Panc1 (cell line): ENCODE data around the gene ADH5.

Source experiments
- POLR2AphosphoS5 ChIP-seq: IDR thresholded peaks from 2 replicates; pipeline ENCODE4 v1.6.1; 2012; ENCODE audit warnings: mild to moderate bottlenecking, low read depth, low read length, moderate library complexity
- TF ChIP-seq, protein P1 (sequence below): fragments of 450-650 bp; IDR thresholded peaks from 2 replicates; pipeline ENCODE4 v1.5.1; 2017; ENCODE audit warnings: mild to moderate bottlenecking

DNA sequence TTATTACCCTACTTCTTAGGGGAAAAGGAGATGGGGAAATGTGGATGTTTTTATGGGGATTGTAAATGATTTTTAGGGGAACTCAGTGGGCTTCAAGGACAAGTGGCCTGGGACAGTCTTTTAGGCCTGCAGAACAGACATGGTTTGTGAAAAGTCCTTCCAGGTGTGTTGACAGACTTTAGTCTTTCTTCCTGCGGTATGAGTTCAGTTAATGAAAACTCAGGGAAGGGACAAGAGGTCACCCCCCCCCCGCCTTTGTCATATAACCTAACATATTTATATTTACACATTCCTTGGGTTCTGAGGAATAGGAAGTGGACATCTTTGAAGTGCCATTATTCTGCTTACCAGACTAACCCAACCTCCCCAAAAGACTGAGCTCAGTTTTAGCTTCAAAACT lies 61.3 kb downstream of the ADH5 start:
- TF ChIP-seq, protein P1, sequence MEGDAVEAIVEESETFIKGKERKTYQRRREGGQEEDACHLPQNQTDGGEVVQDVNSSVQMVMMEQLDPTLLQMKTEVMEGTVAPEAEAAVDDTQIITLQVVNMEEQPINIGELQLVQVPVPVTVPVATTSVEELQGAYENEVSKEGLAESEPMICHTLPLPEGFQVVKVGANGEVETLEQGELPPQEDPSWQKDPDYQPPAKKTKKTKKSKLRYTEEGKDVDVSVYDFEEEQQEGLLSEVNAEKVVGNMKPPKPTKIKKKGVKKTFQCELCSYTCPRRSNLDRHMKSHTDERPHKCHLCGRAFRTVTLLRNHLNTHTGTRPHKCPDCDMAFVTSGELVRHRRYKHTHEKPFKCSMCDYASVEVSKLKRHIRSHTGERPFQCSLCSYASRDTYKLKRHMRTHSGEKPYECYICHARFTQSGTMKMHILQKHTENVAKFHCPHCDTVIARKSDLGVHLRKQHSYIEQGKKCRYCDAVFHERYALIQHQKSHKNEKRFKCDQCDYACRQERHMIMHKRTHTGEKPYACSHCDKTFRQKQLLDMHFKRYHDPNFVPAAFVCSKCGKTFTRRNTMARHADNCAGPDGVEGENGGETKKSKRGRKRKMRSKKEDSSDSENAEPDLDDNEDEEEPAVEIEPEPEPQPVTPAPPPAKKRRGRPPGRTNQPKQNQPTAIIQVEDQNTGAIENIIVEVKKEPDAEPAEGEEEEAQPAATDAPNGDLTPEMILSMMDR = no peak
- TF ChIP-seq POLR2AphosphoS5 = no peak
